Right renal pelvis (tissue), 4 donors: ENCODE measurements around the gene CNDP1. TPM values are rescaled to one million over a fixed set of nuclear protein-coding genes. Genes with fewer than 3 reads are reported as not detected.

ENCODE experiments used
- DNase-seq, 4 donors: peaks; one replicate each; pipeline ENCODE4 v3.0.0-alpha.2; 2013; ENCODE audit warnings: low read depth in 4 of 4, low spot score in 3 of 4, missing footprints in 1 of 4
- polyA plus RNA-seq, 4 donors: library from polyadenylated mRNA; unstranded; fragments of 120-200 nt; gene quantifications; one replicate each; pipeline ENCODE4 v1.2.1, GENCODE V29; 2013; ENCODE audit not compliant: insufficient read length in 4 of 4

Gene CNDP1
- polyA plus RNA-seq, 4 donors, result 0.72 to 2.0 (median 0.92) TPM

- DNase-seq, result no peak
These were observed 77.5 kb downstream of the CNDP1 start for GRCh38 chr18:74611765-74612164.

DNA sequence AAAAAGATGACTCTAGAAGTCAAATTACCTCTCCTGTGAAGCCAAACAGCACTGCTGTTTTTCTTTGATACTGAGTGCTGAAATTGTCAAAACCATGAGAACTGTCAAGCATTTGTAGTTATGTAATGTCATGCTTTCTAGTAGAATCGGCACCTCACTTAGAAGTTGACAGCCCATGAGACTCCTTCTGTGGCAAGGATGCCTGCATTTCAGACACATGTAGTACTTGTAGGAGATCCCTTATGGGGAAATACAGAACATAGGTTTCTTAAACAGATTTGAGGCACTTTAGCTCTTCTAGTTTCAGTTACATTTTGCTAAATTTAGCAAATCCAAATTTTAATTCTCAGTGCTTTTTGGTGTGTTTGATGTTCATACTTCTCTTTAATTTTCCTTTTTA, 79.1 kb downstream of the CNDP1 start:
- no peak for DNase-seq

DNA sequence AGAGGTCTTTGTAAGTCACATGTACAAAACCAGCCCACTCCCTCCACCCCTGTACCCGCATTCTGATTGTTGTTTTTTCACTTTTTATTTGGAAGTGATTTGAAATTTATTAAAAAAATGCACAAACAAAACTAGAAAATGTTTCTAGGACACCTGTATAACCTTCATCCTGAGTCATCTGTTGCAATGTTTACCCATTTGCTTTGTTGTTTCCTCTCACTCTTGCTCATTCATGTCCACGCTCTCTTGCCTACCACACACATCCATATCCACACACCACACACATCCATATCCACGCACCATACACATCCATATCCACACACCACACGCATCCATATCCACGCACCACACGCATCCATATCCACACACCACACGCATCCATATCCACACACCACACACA, 82.2 kb downstream of the CNDP1 start:
- DNase-seq, result no peak

- DNase-seq, result no peak
These were observed 83.2 kb downstream of the CNDP1 start for GRCh38 chr18:74617486-74617885.

- no peak for DNase-seq
These were observed 87.8 kb downstream of the CNDP1 start for GRCh38 chr18:74622072-74622471.

- no peak for DNase-seq
These were observed 88.9 kb downstream of the CNDP1 start for GRCh38 chr18:74623047-74623816.

DNA sequence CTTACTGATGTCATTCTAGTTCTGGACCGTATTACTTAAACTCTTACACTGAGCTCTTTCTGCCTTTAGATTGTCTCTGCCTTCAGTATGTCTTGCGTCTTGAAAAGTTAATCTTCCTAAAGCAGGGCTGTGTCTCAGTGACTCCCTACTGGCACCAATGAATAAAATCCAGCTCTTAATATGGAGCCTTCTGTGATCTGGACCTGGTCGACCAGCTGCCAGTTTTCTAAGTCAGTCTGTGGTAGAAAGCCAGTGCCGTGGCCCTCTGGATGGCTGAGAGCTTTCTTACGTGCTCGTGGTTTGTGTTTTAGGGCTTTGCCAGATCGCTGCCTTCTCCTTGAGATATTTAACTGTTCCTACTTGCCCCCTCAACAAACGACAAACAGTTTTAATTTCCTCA, 90.2 kb downstream of the CNDP1 start:
- no peak for DNase-seq

DNA sequence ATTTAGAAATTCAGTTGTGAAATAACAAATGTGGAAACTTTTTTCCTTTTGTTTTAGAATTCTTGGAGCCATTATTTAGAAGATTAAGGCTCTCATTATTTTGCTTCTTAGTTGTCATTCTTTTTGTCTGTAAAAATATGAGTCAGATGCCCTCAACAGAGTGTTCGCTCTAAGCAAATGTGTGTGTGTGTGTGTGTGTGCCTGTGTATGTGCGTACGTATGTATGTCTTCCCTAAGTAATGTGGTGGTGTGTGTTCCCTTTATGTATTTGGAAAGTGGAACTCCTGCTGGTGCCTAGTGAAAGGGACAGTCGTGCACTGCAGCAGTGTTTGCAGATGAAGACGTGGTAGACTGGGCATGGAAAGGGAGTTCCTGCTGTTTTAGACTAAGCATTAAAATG, 90.9 kb downstream of the CNDP1 start:
- no peak for DNase-seq

DNA sequence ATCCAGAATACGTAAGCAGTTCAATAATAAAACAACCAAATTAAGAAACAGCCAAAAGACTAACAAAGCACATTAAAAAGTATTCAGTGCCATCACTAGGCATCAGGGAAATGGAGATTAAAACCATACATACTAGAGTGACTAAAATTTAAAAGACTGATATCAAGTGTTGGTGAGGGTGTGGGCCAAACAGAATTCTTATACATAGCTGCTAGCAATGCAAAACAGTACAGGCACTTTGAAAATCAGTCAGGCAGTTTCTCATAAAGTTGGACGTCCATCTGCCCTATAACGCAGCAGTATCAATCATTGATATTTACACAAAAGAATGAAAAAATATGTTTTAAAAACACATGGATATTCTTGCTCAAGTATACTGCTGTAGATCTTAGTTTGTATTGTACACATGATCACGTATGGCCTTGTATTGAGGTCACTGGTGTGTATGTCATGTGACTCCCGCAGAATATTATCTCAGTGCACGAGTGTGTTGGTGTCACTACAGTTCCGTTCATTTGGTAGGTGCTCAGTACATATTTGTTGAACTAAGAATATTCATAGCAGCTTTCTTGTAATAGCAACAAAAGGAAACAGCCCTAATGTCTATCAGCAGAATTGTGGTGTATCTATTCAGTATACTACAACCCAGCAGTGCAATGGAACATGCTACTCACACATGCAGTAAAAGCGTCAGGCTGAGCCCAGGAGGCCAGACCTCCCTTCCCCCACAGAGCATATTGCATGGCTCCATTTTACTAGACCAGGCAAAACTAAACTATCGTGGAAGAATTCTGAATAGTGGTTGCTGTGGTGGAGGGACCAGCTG, 92.0 kb downstream of the CNDP1 start:
- DNase-seq, result no peak

GRCh38 chr18:74630804-74631203, 96.5 kb downstream of the CNDP1 start:
- DNase-seq, result no peak

- no peak for DNase-seq
These were observed 96.9 kb downstream of the CNDP1 start for GRCh38 chr18:74631212-74631611.

- no peak for DNase-seq
These were observed 97.5 kb downstream of the CNDP1 start for GRCh38 chr18:74631623-74632350.

GRCh38 chr18:74632351-74632679, 98.0 kb downstream of the CNDP1 start:
- no peak for DNase-seq

DNA sequence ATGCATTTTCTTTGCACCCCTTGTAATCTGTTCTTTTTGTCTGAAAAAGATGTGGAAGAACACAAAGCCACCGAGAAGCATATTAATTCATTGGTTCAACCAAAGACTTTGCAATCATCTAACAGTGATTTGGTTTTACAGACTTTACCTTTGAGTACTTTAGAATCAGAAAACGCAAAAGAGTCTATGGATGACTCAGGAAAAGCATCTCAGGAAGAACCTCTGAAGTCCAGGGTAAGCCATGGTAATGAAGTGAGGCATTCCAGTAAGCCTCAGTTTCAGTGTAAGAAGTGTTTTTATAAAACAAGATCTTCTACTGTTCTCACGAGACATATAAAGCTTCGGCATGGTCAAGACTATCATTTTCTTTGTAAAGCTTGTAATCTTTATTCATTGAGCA, 98.6 kb downstream of the CNDP1 start:
- no peak for DNase-seq

DNA sequence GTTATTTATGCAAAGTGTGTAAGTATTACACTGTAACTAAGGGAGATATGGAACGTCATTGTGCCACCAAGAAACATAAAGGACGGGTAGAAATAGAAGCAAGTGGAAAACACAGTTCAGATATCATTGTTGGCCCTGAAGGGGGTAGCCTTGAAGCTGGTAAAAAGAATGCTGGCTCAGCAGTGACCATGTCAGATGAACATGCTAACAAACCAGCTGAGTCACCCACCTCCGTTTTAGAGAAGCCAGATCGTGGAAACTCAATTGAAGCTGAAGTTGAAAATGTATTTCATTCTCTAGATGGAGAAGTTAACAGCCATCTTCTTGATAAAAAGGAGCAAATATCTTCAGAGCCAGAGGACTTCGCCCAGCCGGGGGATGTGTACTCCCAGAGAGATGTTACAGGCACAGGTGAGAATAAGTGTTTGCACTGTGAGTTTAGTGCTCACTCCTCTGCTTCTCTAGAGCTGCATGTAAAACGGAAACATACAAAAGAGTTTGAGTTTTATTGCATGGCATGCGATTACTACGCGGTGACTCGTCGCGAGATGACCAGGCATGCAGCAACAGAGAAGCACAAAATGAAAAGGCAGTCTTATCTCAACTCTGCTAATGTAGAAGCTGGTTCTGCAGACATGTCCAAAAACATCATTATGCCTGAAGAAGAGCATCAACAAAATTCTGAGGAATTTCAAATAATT, 99.5 kb downstream of the CNDP1 start:
- DNase-seq, result no peak

DNA sequence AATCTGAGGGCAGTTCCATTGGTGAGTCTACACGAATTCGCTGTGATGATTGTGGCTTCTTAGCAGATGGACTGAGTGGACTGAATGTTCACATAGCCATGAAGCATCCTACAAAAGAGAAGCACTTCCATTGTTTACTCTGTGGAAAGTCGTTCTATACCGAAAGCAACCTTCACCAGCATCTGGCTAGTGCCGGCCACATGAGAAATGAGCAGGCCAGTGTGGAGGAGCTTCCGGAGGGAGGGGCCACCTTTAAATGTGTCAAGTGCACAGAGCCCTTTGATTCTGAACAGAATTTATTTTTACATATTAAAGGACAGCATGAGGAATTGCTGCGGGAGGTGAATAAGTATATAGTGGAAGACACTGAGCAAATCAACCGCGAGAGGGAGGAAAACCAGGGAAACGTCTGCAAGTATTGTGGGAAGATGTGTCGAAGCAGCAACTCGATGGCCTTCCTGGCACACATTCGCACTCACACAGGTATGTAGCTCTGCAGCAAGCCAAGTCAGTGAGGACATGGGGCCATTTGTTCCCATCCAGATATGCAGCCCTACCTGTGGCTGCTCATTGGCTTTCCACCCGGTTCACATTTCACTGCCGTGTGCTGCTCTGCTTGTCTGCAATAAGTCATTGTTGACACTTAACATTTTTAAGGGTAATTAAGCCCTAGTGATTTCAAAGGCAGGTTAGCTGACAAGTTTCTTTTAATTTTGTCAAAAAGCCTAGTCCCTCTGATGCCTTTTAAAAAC, 101.1 kb downstream of the CNDP1 start:
- DNase-seq, result peak in 1 of 4 donors; percentile 29
